K562 (cell line): ENCODE measurements around the gene COQ9. TPM values are rescaled to one million over a fixed set of nuclear protein-coding genes. Genes with fewer than 3 reads are reported as not detected.
A peak's percentile ranks its signal among the peaks of the same experiment; 100 is the strongest.

Experiments used
- ATF7 ChIP-seq: fragments of 450-650 bp; IDR thresholded peaks from 2 replicates; pipeline ENCODE4 v1.7.1; 2014; ENCODE audit warnings: mild to moderate bottlenecking, moderate library complexity
- CCAR2 ChIP-seq: fragments of 200-400 bp; formaldehyde crosslinking; IDR thresholded peaks from 2 replicates; pipeline ENCODE4 v1.6.1; 2017; ENCODE audit warnings: mild to moderate bottlenecking, low read depth, low read length
- CREB5 ChIP-seq: fragments of 250-450 bp; sonication (Bioruptor Pico); IDR thresholded peaks from 2 replicates; pipeline ENCODE4 v1.5.0; 2020; ENCODE audit warnings: mild to moderate bottlenecking
- DIDO1 ChIP-seq: fragments of 450-650 bp; IDR thresholded peaks from 2 replicates; pipeline ENCODE4 v1.6.1; 2016; ENCODE audit warnings: low read depth, missing biosample characterization, missing genetic modification characterization
- HCFC1 ChIP-seq: IDR thresholded peaks from 2 replicates; pipeline ENCODE4 v1.6.1; 2012; ENCODE audit warnings: low read depth, low read length, improper control_type of control experiment
- HDAC1 ChIP-seq, 2 experiments: fragments of 450-650 bp; IDR thresholded peaks; 2 replicates each; pipeline ENCODE4 v1.6.1; 2016 to 2017; ENCODE audit warnings: inconsistent platforms in 1 of 2, mild to moderate bottlenecking in 1 of 2, moderate library complexity in 1 of 2
- HDAC3 ChIP-seq: fragments of 450-650 bp; IDR thresholded peaks from 2 replicates; pipeline ENCODE4 v1.6.1; 2018; ENCODE audit warnings: borderline replicate concordance, mild to moderate bottlenecking, moderate library complexity; ENCODE audit not compliant: partially characterized antibody
- HINFP ChIP-seq: fragments of 450-650 bp; conservative IDR thresholded peaks from 2 replicates; pipeline ENCODE4 v1.6.1; 2016; ENCODE audit warnings: missing genetic modification characterization, low read depth, mild to moderate bottlenecking, control low read depth, missing compliant biosample characterization
- KDM2B ChIP-seq: fragments of 250-450 bp; sonication (Bioruptor Pico); IDR thresholded peaks from 2 replicates; pipeline ENCODE4 v1.8.0; 2021; ENCODE audit warnings: mild to moderate bottlenecking, moderate library complexity
- MAFF ChIP-seq: IDR thresholded peaks from 2 replicates; pipeline ENCODE4 v1.6.1; 2012; ENCODE audit warnings: low read length, improper control_type of control experiment
- MCM5 ChIP-seq: fragments of 450-650 bp; IDR thresholded peaks from 2 replicates; pipeline ENCODE4 v1.6.1; 2016; ENCODE audit warnings: low read depth
- MEF2A ChIP-seq: IDR thresholded peaks from 2 replicates; pipeline ENCODE4 v1.6.1; 2011; ENCODE audit warnings: low read depth, mild to moderate bottlenecking, low read length, moderate library complexity; ENCODE audit not compliant: control insufficient read depth
- NR2C2 ChIP-seq, 2 experiments: fragments of 200-800 bp in 1 of 2; sonication (Bioruptor generic) in 1 of 2; sonication (generic) in 1 of 2; formaldehyde crosslinking in 1 of 2; IDR thresholded peaks; 2 replicates each; pipeline versions ENCODE4 v1.6.1 to v1.8.0; 2016 to 2022; ENCODE audit warnings: mild to moderate bottlenecking in 1 of 2, missing compliant biosample characterization in 1 of 2, missing genetic modification characterization in 1 of 2, missing genetic modification reagents in 1 of 2
- U2AF2 ChIP-seq: fragments of 200-400 bp; formaldehyde crosslinking; optimal IDR thresholded peaks from 2 replicates; pipeline ENCODE3; 2017; ENCODE audit warnings: low read depth, mild to moderate bottlenecking, low read length
- YY1 ChIP-seq, 3 experiments: IDR thresholded peaks; 2 replicates each; pipeline ENCODE4 v1.6.1; 2011; ENCODE audit warnings: low read length in 2 of 3, mild to moderate bottlenecking in 2 of 3, moderate library complexity in 2 of 3, borderline replicate concordance in 1 of 3, control low read depth in 1 of 3, low read depth in 1 of 3; ENCODE audit not compliant: insufficient read depth in 3 of 3, insufficient replicate concordance in 2 of 3, control insufficient read depth in 1 of 3, insufficient read length in 1 of 3; ENCODE audit errors: extremely low read depth in 1 of 3
- ZBTB1 ChIP-seq: sonication (generic); formaldehyde crosslinking; IDR thresholded peaks from 2 replicates; pipeline ENCODE4 v1.8.1; 2023; ENCODE audit warnings: missing genetic modification reagents, low read depth, mild to moderate bottlenecking, borderline replicate concordance
- ZC3H4 ChIP-seq: sonication (generic); formaldehyde crosslinking; IDR thresholded peaks from 2 replicates; pipeline ENCODE4 v1.9.0; 2021; ENCODE audit warnings: missing genetic modification reagents, borderline replicate concordance
- polyA plus RNA-seq, 8 experiments: library from polyadenylated mRNA; depleted of rRNA in 4 of 8; stranded (reverse) in 5 of 8; unstranded in 3 of 8; fragments of >200 nt; fragmentation: Nextera tagmentation in 2 of 8; fragmentation: Illumina TruSeq in 1 of 8; extraction: Ambion mirVana in 2 of 8; extraction: Trizol in 1 of 8; gene quantifications; 2 replicates each; pipeline versions ENCODE4 v1.2.1 to v1.2.3, GENCODE V29; 2011 to 2014; ENCODE audit warnings: inconsistent platforms in 1 of 8, missing spikeins in 1 of 8
- total RNA-seq, 7 experiments: library from RNA; depleted of rRNA in 6 of 7; stranded (reverse); fragments of >200 nt in 6 of 7; fragmentation: Illumina TruSeq in 2 of 7; extraction: Trizol in 2 of 7; gene quantifications; 2 replicates each; pipeline versions ENCODE4 v1.2.1 to v1.2.3, GENCODE V29; 2011 to 2021; ENCODE audit warnings: low replicate concordance in 1 of 7
- TF ChIP-seq, protein P1 (sequence below): fragments of 200-800 bp; sonication (Bioruptor generic); IDR thresholded peaks from 2 replicates; pipeline ENCODE4 v1.6.1; 2016; ENCODE audit warnings: missing genetic modification characterization, missing compliant biosample characterization

The COQ9 gene
- total and polyA plus RNA-seq, 9 of the 15 experiments (the other 6 are each of a cell fraction or from before 2014, with no cell fraction given), result 35.0 to 139 (median 71.4) TPM

- TF ChIP-seq U2AF2 (no peak), MAFF (peak; percentile 79; the same call in 1 of the 2 replicates), ZBTB1 (CRISPR knock-in tag) (no peak; the same call in 1 of the 2 replicates), CCAR2 (no peak), KDM2B (CRISPR knock-in tag) (no peak), ATF7 (peak; percentile 72; the same call in 1 of the 2 replicates), MEF2A (no peak), ZC3H4 (CRISPR knock-in tag) (no peak), HCFC1 (peak; percentile 92), HINFP (no peak), NR2C2 (CRISPR knock-in tag; IDR thresholded peaks at IDR 0.05) (no peak), NR2C2 (tag; IDR thresholded peaks at IDR 0.05) (peak; percentile 77; the same call in 1 of the 2 replicates), MCM5 (no peak), HDAC3 (no peak), CREB5 (CRISPR knock-in tag) (no peak), DIDO1 (tag) (peak; percentile 51; the same call in 1 of the 2 replicates), HDAC1 (IDR thresholded peaks at IDR 0.05) (peak in 1 of 2 experiments; percentile 93; a peak in 2 of 4 replicates), YY1 (IDR thresholded peaks at IDR 0.05; ENCODE audit: borderline replicate concordance in 1 of 3, control insufficient read depth in 1 of 3, extremely low read depth in 1 of 3, insufficient read depth in 3 of 3, insufficient read length in 1 of 3, insufficient replicate concordance in 2 of 3, low read depth in 1 of 3, low read length in 2 of 3) (peak; percentile 98 to 100 (median 99))
- TF ChIP-seq, protein P1, sequence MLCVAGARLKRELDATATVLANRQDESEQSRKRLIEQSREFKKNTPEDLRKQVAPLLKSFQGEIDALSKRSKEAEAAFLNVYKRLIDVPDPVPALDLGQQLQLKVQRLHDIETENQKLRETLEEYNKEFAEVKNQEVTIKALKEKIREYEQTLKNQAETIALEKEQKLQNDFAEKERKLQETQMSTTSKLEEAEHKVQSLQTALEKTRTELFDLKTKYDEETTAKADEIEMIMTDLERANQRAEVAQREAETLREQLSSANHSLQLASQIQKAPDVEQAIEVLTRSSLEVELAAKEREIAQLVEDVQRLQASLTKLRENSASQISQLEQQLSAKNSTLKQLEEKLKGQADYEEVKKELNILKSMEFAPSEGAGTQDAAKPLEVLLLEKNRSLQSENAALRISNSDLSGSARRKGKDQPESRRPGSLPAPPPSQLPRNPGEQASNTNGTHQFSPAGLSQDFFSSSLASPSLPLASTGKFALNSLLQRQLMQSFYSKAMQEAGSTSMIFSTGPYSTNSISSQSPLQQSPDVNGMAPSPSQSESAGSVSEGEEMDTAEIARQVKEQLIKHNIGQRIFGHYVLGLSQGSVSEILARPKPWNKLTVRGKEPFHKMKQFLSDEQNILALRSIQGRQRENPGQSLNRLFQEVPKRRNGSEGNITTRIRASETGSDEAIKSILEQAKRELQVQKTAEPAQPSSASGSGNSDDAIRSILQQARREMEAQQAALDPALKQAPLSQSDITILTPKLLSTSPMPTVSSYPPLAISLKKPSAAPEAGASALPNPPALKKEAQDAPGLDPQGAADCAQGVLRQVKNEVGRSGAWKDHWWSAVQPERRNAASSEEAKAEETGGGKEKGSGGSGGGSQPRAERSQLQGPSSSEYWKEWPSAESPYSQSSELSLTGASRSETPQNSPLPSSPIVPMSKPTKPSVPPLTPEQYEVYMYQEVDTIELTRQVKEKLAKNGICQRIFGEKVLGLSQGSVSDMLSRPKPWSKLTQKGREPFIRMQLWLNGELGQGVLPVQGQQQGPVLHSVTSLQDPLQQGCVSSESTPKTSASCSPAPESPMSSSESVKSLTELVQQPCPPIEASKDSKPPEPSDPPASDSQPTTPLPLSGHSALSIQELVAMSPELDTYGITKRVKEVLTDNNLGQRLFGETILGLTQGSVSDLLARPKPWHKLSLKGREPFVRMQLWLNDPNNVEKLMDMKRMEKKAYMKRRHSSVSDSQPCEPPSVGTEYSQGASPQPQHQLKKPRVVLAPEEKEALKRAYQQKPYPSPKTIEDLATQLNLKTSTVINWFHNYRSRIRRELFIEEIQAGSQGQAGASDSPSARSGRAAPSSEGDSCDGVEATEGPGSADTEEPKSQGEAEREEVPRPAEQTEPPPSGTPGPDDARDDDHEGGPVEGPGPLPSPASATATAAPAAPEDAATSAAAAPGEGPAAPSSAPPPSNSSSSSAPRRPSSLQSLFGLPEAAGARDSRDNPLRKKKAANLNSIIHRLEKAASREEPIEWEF, result no peak
Observed at GRCh38 chr16:57447186-57447962, at the start of gene COQ9, which contains the start of gene CIAPIN1 (continued).
